ENCODE measurements around the gene ARMCX2. TPM values are rescaled to one million over a fixed set of nuclear protein-coding genes. Genes with fewer than 3 reads are reported as not detected.

The ARMCX2 gene
- total and polyA plus RNA-seq, 2 of the 4 experiments (the other 2 are of a cell fraction): 63.6 to 109 TPM

GRCh38 chrX:101605728-101606127, 53.9 kb downstream of the ARMCX2 start:
- POLR2A ChIA-PET (ENCODE audit: unreplicated experiment): no interaction called here
- no peak overlapping the region for H2AFZ ChIP-seq (replicated peaks; ENCODE audit: low read length, poor library complexity)
- ATAC-seq (ENCODE audit: low read depth): no peak
- H4K20me1 ChIP-seq (ENCODE audit: insufficient read depth, low read length): no peaks in the 10 kb centered on the region
- no peaks in the 10 kb centered on the region for H3K79me1 ChIP-seq (ENCODE audit: low read depth in 1 of 2, low read length in 2 of 2)
- H3K56ac ChIP-seq (ENCODE audit: extremely low read depth, insufficient read depth, low read length): no peak overlapping the region
- no peak overlapping the region for H3K14ac ChIP-seq (replicated peaks; ENCODE audit: low read depth, low read length)
- H3K4me3 ChIP-seq (ENCODE audit: insufficient read depth, low read depth, low read length): no peak overlapping the region
- H3K27me3 ChIP-seq (ENCODE audit: control insufficient read depth, insufficient read depth, low read length): peaks cover 8% of the 10 kb centered on the region
- H4K8ac ChIP-seq (ENCODE audit: low read depth in 2 of 2, low read length in 2 of 2): no peak overlapping the region
- BruUV-seq (replicated peaks): no TSS peak
- no peak overlapping the region for H4K91ac ChIP-seq (ENCODE audit: insufficient read depth, low read depth, low read length)
- intact Hi-C loops (cut with micrococcal nuclease) (no loop called here), in situ Hi-C loops (cut with MboI; ENCODE audit: low sequenced_read_pairs) (no loop called here), dilution Hi-C loops (cut with HindIII; ENCODE audit: low sequenced_read_pairs, unreplicated experiment) (no loop called here)
- TF ChIP-seq USF2 (IDR thresholded peaks at IDR 0.05; ENCODE audit: low read depth, low read length) (no peak), FOS (IDR thresholded peaks at IDR 0.05; ENCODE audit: low read depth, low read length) (no peak), MAFK (IDR thresholded peaks at IDR 0.05; ENCODE audit: low read depth, low read length) (no peak), NFE2L2 (IDR thresholded peaks at IDR 0.05; ENCODE audit: low read depth, low read length) (no peak), RAD21 (IDR thresholded peaks at IDR 0.05; ENCODE audit: low read length) (no peak), BHLHE40 (IDR thresholded peaks at IDR 0.05; ENCODE audit: low read depth, low read length) (no peak), RFX5 (IDR thresholded peaks at IDR 0.05; ENCODE audit: low read depth, low read length) (no peak), MAZ (IDR thresholded peaks at IDR 0.05; ENCODE audit: borderline replicate concordance, low read depth, low read length) (no peak), CHD1 (IDR thresholded peaks at IDR 0.05; ENCODE audit: low read depth, low read length) (no peak), CEBPB (IDR thresholded peaks at IDR 0.05; ENCODE audit: low read depth, low read length) (no peak), SMC3 (IDR thresholded peaks at IDR 0.05; ENCODE audit: low read depth, low read length) (no peak), ELK1 (IDR thresholded peaks at IDR 0.05; ENCODE audit: borderline replicate concordance, low read depth, low read length) (no peak), CTCF (conservative IDR thresholded peaks at IDR 0.05; ENCODE audit: low read depth, low read length) (no peak), MXI1 (IDR thresholded peaks at IDR 0.05; ENCODE audit: borderline replicate concordance, low read depth, low read length) (no peak), RCOR1 (IDR thresholded peaks at IDR 0.05; ENCODE audit: insufficient replicate concordance, low read length) (no peak), POLR2A (IDR thresholded peaks at IDR 0.05; ENCODE audit: low read depth, low read length) (no peak)
- DNase-seq: no peak
- no peak overlapping the region for H2BK15ac ChIP-seq (ENCODE audit: low read depth, low read length)
- H3K4ac ChIP-seq (ENCODE audit: low read depth, low read length): no peak overlapping the region
- H3K4me2 ChIP-seq (ENCODE audit: low read depth, low read length): no peak overlapping the region
- no peak overlapping the region for H2BK20ac ChIP-seq (ENCODE audit: low read depth, low read length)
- no peak overlapping the region for H3K18ac ChIP-seq (ENCODE audit: low read depth, low read length)
- no peak overlapping the region for H2AK9ac ChIP-seq (replicated peaks; ENCODE audit: low read depth, low read length, poor library complexity)
- WGBS, 2 experiments (ENCODE audit: extremely low coverage in 2 of 2, insufficient read length in 1 of 2): no CpG with 5 or more reads among the region's 1 CpG
- H3K9ac ChIP-seq (ENCODE audit: low read depth, low read length): no peak overlapping the region
- no peak overlapping the region for H2BK5ac ChIP-seq (ENCODE audit: low read depth, low read length, poor library complexity, severe bottlenecking)
- no peak overlapping the region for H4K5ac ChIP-seq (ENCODE audit: low read depth, low read length)
- CTCF ChIA-PET: no interaction called here
- no peaks in the 10 kb centered on the region for H3K36me3 ChIP-seq (ENCODE audit: control insufficient read depth, insufficient read depth, low read length)
- H3K27ac ChIP-seq (ENCODE audit: insufficient read depth, low read length): no peak overlapping the region
- no peaks in the 10 kb centered on the region for H3K9me1 ChIP-seq (ENCODE audit: insufficient read depth, low read length)
- no peaks in the 10 kb centered on the region for H3K9me3 ChIP-seq (ENCODE audit: control insufficient read depth, insufficient read depth, low read length)
- no peak overlapping the region for H2BK120ac ChIP-seq (ENCODE audit: low read depth, low read length)
- no peak overlapping the region for H2AK5ac ChIP-seq (ENCODE audit: low read depth, low read length)
- H3K4me1 ChIP-seq (ENCODE audit: control insufficient read depth, insufficient read depth, low read length): no peaks in the 10 kb centered on the region
- no peak overlapping the region for H3K23ac ChIP-seq (ENCODE audit: low read depth, low read length)

All from IMR-90 (cell line).